Duodenal mucosa (tissue), 2 donors: ENCODE measurements around the gene ITPK1.

ENCODE experiments used
- H3K27ac ChIP-seq: one replicate; pipeline ENCODE4 v1.7.0; 2013; ENCODE audit warnings: low read depth, low read length
- H3K27me3 ChIP-seq, 2 donors: one replicate each; pipeline ENCODE4 v1.7.0; 2013; ENCODE audit warnings: low read length in 2 of 2, control low read depth in 1 of 2; ENCODE audit not compliant: insufficient read depth in 2 of 2, control insufficient read depth in 1 of 2
- H3K36me3 ChIP-seq, 2 donors: one replicate each; pipeline ENCODE4 v1.7.0; 2013; ENCODE audit warnings: low read length in 2 of 2, control low read depth in 1 of 2; ENCODE audit not compliant: insufficient read depth in 2 of 2, control insufficient read depth in 1 of 2
- H3K4me1 ChIP-seq, 2 donors: one replicate each; pipeline ENCODE4 v1.7.0; 2013; ENCODE audit warnings: low read length in 2 of 2, control low read depth in 1 of 2; ENCODE audit not compliant: insufficient read depth in 2 of 2, control insufficient read depth in 1 of 2
- H3K4me3 ChIP-seq, 2 donors: one replicate each; pipeline ENCODE4 v1.7.0; 2013; ENCODE audit warnings: low read length in 2 of 2, low read depth in 1 of 2
- H3K9ac ChIP-seq, 2 donors: one replicate each; pipeline ENCODE4 v1.7.0; 2013; ENCODE audit warnings: low read length in 2 of 2, low read depth in 1 of 2
- H3K9me3 ChIP-seq, 2 donors: one replicate each; pipeline ENCODE4 v1.7.0; 2013; ENCODE audit warnings: low read length in 2 of 2, control low read depth in 1 of 2; ENCODE audit not compliant: control insufficient read depth in 1 of 2

The ITPK1 gene

DNA sequence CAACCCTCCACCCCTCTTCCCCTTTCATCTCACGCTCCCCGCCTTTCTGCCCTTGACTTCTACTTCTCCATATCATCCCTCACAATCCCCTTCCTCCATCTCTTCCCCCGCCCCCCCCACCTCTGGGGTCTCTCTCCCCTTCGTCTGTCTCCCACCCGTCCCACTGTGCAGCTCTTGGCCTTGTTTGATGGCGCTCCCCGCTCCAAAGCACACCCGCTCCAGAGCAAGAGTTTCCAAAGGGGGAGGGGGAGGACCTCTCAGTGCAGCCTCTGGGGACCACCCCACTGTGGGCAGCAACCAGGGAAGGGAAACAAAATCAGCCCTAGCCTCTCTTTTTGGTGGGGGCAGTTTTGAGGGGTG is 192.0 kb downstream of the ITPK1 start:
- Histone ChIP-seq H3K9me3 (no peaks in the 10 kb centered on the region), H3K4me1 (no peaks in the 10 kb centered on the region), H3K36me3 (no peaks in the 10 kb centered on the region), H3K4me3 (no peak overlapping the region), H3K27ac (no peak overlapping the region), H3K27me3 (peaks cover 0 to 9% of the 10 kb centered on the region in 2 donors), H3K9ac (no peak overlapping the region)

DNA sequence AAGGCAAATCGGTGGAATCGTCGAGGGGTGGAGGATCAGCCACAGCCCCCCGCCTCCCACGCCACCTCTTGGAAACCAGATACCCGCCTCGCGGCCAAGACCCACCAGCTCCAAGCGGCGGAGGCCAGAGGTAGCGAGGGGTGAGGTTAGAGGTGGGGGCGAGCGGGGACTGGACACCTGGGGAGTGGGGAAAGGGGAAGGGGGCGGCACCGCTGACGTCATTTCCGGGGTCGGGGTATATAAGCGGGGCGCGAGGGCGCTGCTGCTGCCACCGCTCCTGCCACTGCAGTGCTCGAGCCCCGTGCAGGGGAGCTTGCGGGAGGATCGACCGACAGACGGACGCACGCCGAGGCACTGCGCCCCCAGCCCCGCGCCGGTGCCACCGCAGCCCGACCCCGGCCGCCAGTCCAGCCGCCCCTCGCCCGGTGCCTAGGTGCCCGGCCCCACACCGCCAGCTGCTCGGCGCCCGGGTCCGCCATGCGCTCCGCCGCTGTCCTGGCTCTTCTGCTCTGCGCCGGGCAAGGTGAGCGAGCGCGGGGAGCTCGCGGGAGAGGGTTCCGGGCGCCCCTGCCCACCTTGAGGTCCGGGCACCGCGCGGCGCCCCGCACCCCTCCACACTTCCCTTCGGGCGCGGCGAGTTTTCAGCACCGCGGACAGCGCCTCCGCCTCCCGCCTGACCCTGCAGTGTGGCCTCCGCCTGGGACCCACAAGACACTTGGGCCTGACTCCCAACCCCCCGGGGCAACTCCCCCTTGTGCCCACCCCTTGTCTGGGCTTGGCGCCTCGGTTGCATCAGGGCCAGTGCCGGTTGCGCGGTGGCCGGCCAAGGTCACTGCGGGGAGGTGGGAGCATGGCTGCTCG is 192.6 kb downstream of the ITPK1 start, which contains the start of gene CHGA:
TSS of gene CHGA (plus strand) at position 268 of the 861 bp plus-strand sequence. CDS start at position 478, 210 bp downstream.
- Histone ChIP-seq H3K9me3 (no peaks in the 10 kb centered on the region), H3K27ac (no peak within 1 kb of the TSS), H3K9ac (no peak within 1 kb of the TSS), H3K4me3 (no peak within 1 kb of the TSS), H3K36me3 (no peaks in the 10 kb centered on the region), H3K27me3 (peaks cover 0 to 9% of the 10 kb centered on the region in 2 donors), H3K4me1 (no peaks in the 10 kb centered on the region)

DNA sequence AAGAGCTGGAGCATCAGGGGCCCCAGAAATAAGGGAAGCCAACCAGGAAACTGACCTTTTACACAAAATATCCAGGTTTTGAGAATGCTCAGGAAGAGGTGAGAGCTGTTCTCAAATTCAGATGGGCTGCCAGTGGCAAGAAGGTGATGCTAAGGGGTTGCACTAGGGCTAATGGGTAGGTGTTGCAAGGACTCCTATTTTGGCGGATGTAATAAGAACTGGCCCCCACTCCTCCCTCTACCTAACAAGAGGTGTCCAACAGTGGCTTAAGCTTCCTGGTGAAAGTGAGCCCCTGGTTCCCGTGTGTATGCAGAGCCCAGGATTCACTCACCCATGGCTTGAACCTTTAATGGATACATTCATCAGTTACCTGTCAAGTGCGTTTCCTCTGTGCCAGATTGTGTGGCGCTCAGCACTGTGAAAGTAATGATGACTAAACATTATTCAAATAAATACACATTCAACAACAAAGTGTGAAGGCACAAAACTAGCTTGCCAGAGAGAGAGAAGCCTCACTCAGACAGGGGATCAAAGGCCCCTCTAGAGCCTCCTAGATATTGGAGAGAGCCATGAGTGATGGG is 193.5 kb downstream of the ITPK1 start:
- Histone ChIP-seq H3K9ac (no peak overlapping the region), H3K4me1 (no peaks in the 10 kb centered on the region), H3K27ac (no peak overlapping the region), H3K9me3 (no peaks in the 10 kb centered on the region), H3K36me3 (no peaks in the 10 kb centered on the region), H3K27me3 (peaks cover 0 to 9% of the 10 kb centered on the region in 2 donors), H3K4me3 (no peak overlapping the region)

DNA sequence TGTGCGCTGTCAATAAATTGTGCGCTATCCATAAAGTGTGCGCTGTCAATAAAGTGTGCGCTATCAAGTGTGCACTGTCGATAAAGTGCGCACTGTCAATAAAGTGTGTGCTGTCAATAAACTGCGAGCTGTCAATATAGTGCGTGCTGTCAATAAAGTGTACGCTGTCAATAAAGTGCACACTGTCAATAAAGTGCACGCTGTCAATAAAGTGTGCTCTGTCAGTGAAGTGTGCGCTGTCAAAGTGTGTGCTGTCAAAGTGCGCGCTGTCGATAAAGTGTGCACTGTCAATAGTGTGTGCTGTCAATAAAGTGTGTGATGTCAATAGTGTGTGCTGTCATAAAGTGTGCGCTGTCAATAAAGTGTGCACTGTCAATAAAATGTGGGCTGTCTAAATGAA is 195.7 kb downstream of the ITPK1 start:
- Histone ChIP-seq H3K27me3 (peaks cover 0 to 9% of the 10 kb centered on the region in 2 donors), H3K9ac (no peak overlapping the region), H3K9me3 (no peaks in the 10 kb centered on the region), H3K4me1 (no peaks in the 10 kb centered on the region), H3K27ac (no peak overlapping the region), H3K4me3 (no peak overlapping the region), H3K36me3 (no peaks in the 10 kb centered on the region)

DNA sequence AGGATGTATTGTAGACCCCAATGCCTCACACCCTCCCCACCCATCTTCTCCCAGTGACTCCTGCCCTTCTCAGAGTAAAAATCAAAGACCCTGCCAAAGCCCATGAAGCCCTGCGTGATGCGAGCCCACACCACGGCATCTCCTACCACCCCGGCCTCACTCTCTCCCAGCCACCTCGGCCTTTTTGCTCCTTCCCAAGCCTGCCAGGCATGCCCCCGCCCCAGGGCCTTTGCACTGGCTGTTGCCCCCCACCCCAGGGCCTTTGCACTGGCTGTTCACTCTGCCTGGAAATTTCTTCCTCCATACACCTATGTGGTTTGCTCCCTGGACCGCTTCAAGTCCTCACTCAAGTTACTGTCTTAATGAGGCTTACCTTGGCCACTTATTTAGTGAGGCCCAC is 197.8 kb downstream of the ITPK1 start:
- H3K27me3 ChIP-seq: peaks cover 0 to 9% of the 10 kb centered on the region in 2 donors
- no peaks in the 10 kb centered on the region for H3K36me3 ChIP-seq
- no peak overlapping the region for H3K9ac ChIP-seq
- H3K9me3 ChIP-seq: no peaks in the 10 kb centered on the region
- no peaks in the 10 kb centered on the region for H3K4me1 ChIP-seq
- H3K4me3 ChIP-seq: no peak overlapping the region
- H3K27ac ChIP-seq: no peak overlapping the region

DNA sequence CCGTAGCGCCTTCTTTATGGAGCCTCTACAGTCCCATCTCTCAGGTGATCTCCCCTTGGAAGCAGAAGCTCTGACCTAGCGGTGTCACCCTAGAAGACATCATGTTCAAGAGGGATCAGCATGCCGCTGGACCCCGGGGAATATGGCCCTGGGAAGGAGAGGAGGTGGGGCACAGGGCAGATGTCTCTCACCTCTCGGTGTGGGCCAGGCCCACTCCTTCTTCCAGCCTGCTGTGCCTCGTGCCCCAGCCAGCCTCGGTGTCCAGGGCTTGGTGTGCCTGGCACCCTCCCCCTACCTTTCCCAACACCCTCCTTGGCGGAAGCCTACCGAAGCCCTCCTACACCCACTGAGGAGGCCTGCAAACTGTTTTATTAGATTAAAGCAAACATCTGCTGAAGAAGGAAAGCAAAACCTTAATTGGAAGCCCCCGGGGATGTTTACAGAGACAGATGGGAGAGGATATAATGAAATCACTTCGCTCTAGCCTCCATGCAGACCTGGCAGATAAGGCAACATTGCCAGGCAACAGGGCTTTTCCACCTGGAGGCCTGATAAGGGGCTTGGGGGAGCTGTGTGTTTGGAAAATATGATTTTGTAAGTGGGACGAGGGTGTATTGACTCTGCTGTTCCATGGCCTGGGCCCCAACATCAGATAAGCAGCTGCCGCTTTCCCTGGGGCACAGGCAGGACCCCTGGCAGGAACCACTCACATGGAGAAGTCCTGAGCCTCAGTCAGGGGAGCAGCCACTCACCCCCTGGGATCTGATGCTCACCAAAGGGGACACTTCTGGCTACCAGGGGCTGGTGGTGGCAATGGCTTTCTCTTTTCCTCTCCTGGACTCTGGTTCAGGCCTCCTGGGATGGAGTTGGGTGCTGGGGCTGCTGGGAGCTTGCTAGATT is 198.4 kb downstream of the ITPK1 start:
- H3K9me3 ChIP-seq: no peaks in the 10 kb centered on the region
- H3K27me3 ChIP-seq: peaks cover 0 to 3% of the 10 kb centered on the region in 2 donors
- no peaks in the 10 kb centered on the region for H3K36me3 ChIP-seq
- H3K4me3 ChIP-seq: no peak overlapping the region
- no peaks in the 10 kb centered on the region for H3K4me1 ChIP-seq
- H3K27ac ChIP-seq: no peak overlapping the region
- no peak overlapping the region for H3K9ac ChIP-seq

DNA sequence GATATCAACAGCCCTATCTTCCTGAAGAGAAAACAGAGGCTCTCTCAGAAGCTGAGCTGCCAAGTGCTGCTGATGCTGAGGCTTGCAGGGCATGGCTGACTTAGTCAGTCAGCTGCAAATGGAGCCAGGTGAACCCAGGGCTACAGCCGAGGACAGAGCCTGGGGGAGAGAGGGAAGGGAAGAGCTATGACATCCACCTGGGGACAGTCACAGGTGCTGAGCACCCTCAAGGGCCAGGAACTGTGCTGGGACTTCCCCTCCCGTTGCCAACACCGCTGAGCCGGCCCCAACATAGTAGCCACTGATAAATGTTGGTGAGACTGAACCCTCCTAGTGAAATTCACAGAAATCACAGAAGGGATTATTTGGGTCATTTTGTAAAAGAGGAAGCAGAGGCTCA is 199.5 kb downstream of the ITPK1 start:
- H3K9ac ChIP-seq: no peak overlapping the region
- no peaks in the 10 kb centered on the region for H3K27me3 ChIP-seq

DNA sequence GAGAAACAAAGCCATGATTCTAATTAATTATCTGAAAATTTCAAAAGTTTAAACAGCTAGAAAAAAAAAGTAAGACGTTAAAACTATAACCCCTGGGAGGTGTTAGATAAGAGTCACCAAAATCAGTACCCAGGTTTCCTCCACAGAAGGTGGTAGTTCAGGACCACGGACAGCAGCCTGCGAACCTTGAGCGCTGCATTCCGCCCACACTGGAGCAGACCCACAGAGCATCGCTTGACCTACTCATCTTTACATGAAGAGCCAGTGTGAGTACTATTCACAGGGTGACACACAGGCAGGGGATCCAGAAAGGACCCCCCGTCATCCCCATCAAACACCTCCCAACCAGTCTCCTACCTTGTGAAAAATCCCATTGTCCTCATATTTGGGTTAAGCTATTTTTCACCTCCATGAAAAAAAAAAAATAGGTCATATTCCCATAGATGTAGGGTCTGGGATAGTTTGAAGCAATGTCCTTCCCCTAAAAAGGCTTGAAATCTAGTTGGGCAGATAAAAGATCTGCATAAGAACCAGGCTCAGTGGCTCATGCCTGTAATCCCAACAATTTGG is 201.6 kb downstream of the ITPK1 start:
- no peaks in the 10 kb centered on the region for H3K36me3 ChIP-seq
- no peak overlapping the region for H3K4me3 ChIP-seq
- H3K9ac ChIP-seq: no peak overlapping the region

More for the DNA sequence above, 199.5 kb downstream of the ITPK1 start:
- no peak overlapping the region for H3K4me3 ChIP-seq
- no peaks in the 10 kb centered on the region for H3K9me3 ChIP-seq
- H3K36me3 ChIP-seq: no peaks in the 10 kb centered on the region
- no peaks in the 10 kb centered on the region for H3K4me1 ChIP-seq
- no peak overlapping the region for H3K27ac ChIP-seq

DNA sequence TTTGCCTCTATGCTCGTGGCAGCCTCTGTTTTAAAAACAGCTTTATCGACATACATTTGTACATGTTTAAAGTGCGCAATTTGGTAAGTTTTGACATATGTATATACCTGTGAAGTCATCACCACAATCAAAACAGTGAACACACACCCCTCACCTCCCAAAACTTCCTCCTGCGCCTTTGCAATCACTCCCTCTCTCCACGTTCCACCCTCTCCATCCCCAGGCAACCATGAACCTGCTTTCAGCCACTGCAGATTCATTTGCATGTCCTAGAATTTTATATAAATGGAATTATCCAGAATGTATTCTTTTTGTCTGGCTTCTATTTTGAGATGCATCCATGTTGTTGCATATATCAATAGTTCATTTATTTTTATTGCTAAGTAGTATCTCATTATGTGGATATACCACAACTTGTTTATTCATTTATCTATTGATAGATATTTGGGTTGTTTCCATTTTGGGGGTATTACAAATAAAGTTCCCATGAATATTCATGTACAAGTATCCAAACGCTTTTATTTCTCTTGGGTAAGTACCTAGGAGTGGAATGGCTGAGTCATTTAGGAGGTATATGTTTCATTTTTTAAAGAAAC is 208.3 kb downstream of the ITPK1 start:
- Histone ChIP-seq H3K36me3 (no peaks in the 10 kb centered on the region), H3K9me3 (no peaks in the 10 kb centered on the region), H3K4me3 (no peak overlapping the region), H3K27me3 (peaks cover 9 to 13% of the 10 kb centered on the region in 2 donors), H3K27ac (no peak overlapping the region), H3K9ac (no peak overlapping the region), H3K4me1 (no peaks in the 10 kb centered on the region)

More for the DNA sequence above, 201.6 kb downstream of the ITPK1 start:
- Histone ChIP-seq H3K4me1 (no peaks in the 10 kb centered on the region), H3K9me3 (no peaks in the 10 kb centered on the region), H3K27me3 (no peaks in the 10 kb centered on the region), H3K27ac (no peak overlapping the region)
